BLaER1 (cell line): ENCODE data around the gene TUBB6.

ENCODE experiments used
- H3K27ac ChIP-seq: shearing (Covaris generic); formaldehyde crosslinking; 2 replicates; pipeline ENCODE4 v1.8.1; 2022
- H3K27me3 ChIP-seq: shearing (Covaris generic); formaldehyde crosslinking; 2 replicates; pipeline ENCODE4 v1.8.1; 2022
- H3K36me3 ChIP-seq: shearing (Covaris generic); formaldehyde crosslinking; 2 replicates; pipeline ENCODE4 v1.8.1; 2022
- H3K4me1 ChIP-seq: shearing (Covaris generic); formaldehyde crosslinking; 2 replicates; pipeline ENCODE4 v1.8.1; 2022
- H3K4me2 ChIP-seq: shearing (Covaris generic); formaldehyde crosslinking; 2 replicates; pipeline ENCODE4 v1.8.1; 2022
- H3K4me3 ChIP-seq: shearing (Covaris generic); formaldehyde crosslinking; 2 replicates; pipeline ENCODE4 v1.8.1; 2022
- H3K9ac ChIP-seq: shearing (Covaris generic); formaldehyde crosslinking; 2 replicates; pipeline ENCODE4 v1.8.1; 2022
- H3K9me3 ChIP-seq: shearing (Covaris generic); formaldehyde crosslinking; 2 replicates; pipeline ENCODE4 v1.8.1; 2022
- H4K20me1 ChIP-seq: shearing (Covaris generic); formaldehyde crosslinking; 2 replicates; pipeline ENCODE4 v1.8.1; 2022
- Cebpa-rat ChIP-seq: shearing (Covaris generic); IDR thresholded peaks from 2 replicates; pipeline ENCODE4 v1.8.1; 2022

The TUBB6 gene

GRCh38 chr18:12290086-12290485, 18.0 kb upstream of the TUBB6 start:
- Histone ChIP-seq H3K4me3 (no peak overlapping the region), H3K27ac (no peak overlapping the region), H3K4me2 (no peak overlapping the region), H3K9me3 (no peaks in the 10 kb centered on the region), H3K36me3 (no peaks in the 10 kb centered on the region), H4K20me1 (no peaks in the 10 kb centered on the region), H3K9ac (no peak overlapping the region), H3K27me3 (no peaks in the 10 kb centered on the region), H3K4me1 (peaks cover 12% of the 10 kb centered on the region)
- TF ChIP-seq Cebpa-rat = no peak

GRCh38 chr18:12291161-12291560, 16.9 kb upstream of the TUBB6 start:
- H3K36me3 ChIP-seq = no peaks in the 10 kb centered on the region
- no peaks in the 10 kb centered on the region for H3K27me3 ChIP-seq
- TF ChIP-seq Cebpa-rat = no peak
- no peak overlapping the region for H3K4me3 ChIP-seq
- no peaks in the 10 kb centered on the region for H3K9me3 ChIP-seq
- H3K4me2 ChIP-seq = no peak overlapping the region
- no peaks in the 10 kb centered on the region for H4K20me1 ChIP-seq
- peaks cover 12% of the 10 kb centered on the region for H3K4me1 ChIP-seq
- no peak overlapping the region for H3K27ac ChIP-seq
- no peak overlapping the region for H3K9ac ChIP-seq

- H3K9ac ChIP-seq = no peak overlapping the region
- peaks cover 12% of the 10 kb centered on the region for H3K4me1 ChIP-seq
- no peak for TF ChIP-seq Cebpa-rat
- no peaks in the 10 kb centered on the region for H3K27me3 ChIP-seq
- no peaks in the 10 kb centered on the region for H4K20me1 ChIP-seq
- H3K9me3 ChIP-seq = no peaks in the 10 kb centered on the region
- peak overlapping the region; percentile 22 for H3K4me2 ChIP-seq
- H3K4me3 ChIP-seq = no peak overlapping the region
- no peak overlapping the region for H3K27ac ChIP-seq
- no peaks in the 10 kb centered on the region for H3K36me3 ChIP-seq
These were observed 16.4 kb upstream of the TUBB6 start for GRCh38 chr18:12291690-12292089.

GRCh38 chr18:12293831-12294230, 14.2 kb upstream of the TUBB6 start:
- no peak for TF ChIP-seq Cebpa-rat
- no peak overlapping the region for H3K4me3 ChIP-seq
- no peak overlapping the region for H3K4me2 ChIP-seq
- H3K36me3 ChIP-seq = no peaks in the 10 kb centered on the region
- H3K27me3 ChIP-seq = no peaks in the 10 kb centered on the region
- H3K4me1 ChIP-seq = peaks cover 12% of the 10 kb centered on the region
- H3K9ac ChIP-seq = no peak overlapping the region
- no peak overlapping the region for H3K27ac ChIP-seq
- H4K20me1 ChIP-seq = no peaks in the 10 kb centered on the region
- peaks cover 5% of the 10 kb centered on the region; the same call in 1 of the 2 replicates for H3K9me3 ChIP-seq

- Histone ChIP-seq H3K27me3 (no peaks in the 10 kb centered on the region), H3K36me3 (no peaks in the 10 kb centered on the region), H3K4me1 (peaks cover 12% of the 10 kb centered on the region), H4K20me1 (no peaks in the 10 kb centered on the region), H3K27ac (no peak overlapping the region), H3K9me3 (peaks cover 5% of the 10 kb centered on the region; the same call in 1 of the 2 replicates), H3K9ac (no peak overlapping the region), H3K4me3 (no peak overlapping the region), H3K4me2 (no peak overlapping the region)
- TF ChIP-seq Cebpa-rat = no peak
These were observed 12.5 kb upstream of the TUBB6 start for GRCh38 chr18:12295389-12296086.

- Histone ChIP-seq H3K27ac (no peak overlapping the region), H4K20me1 (no peaks in the 10 kb centered on the region), H3K4me3 (no peak overlapping the region), H3K4me2 (no peak overlapping the region), H3K4me1 (peaks cover 12% of the 10 kb centered on the region), H3K36me3 (no peaks in the 10 kb centered on the region), H3K9me3 (peaks cover 5% of the 10 kb centered on the region; the same call in 1 of the 2 replicates), H3K27me3 (no peaks in the 10 kb centered on the region), H3K9ac (no peak overlapping the region)
- TF ChIP-seq Cebpa-rat = no peak
These were observed 12.0 kb upstream of the TUBB6 start for GRCh38 chr18:12296087-12296403.

- H3K4me2 ChIP-seq = no peak overlapping the region
- H3K27ac ChIP-seq = no peak overlapping the region
These were observed 11.6 kb upstream of the TUBB6 start for GRCh38 chr18:12296457-12296856.

GRCh38 chr18:12299862-12300261, 8.2 kb upstream of the TUBB6 start:
- peaks cover 5% of the 10 kb centered on the region; the same call in 1 of the 2 replicates for H3K9me3 ChIP-seq
- no peaks in the 10 kb centered on the region for H4K20me1 ChIP-seq
- no peak overlapping the region for H3K27ac ChIP-seq
- no peaks in the 10 kb centered on the region for H3K4me1 ChIP-seq
- no peaks in the 10 kb centered on the region for H3K27me3 ChIP-seq
- no peaks in the 10 kb centered on the region for H3K36me3 ChIP-seq
- no peak overlapping the region for H3K4me2 ChIP-seq
- no peak overlapping the region for H3K9ac ChIP-seq
- no peak for TF ChIP-seq Cebpa-rat
- no peak overlapping the region for H3K4me3 ChIP-seq

More at GRCh38 chr18:12296457-12296856, 11.6 kb upstream of the TUBB6 start:
- no peak overlapping the region for H3K9ac ChIP-seq
- peaks cover 5% of the 10 kb centered on the region; the same call in 1 of the 2 replicates for H3K9me3 ChIP-seq
- no peaks in the 10 kb centered on the region for H3K27me3 ChIP-seq
- no peak for TF ChIP-seq Cebpa-rat
- no peaks in the 10 kb centered on the region for H3K36me3 ChIP-seq
- H3K4me1 ChIP-seq = peaks cover 7% of the 10 kb centered on the region
- H3K4me3 ChIP-seq = no peak overlapping the region
- H4K20me1 ChIP-seq = no peaks in the 10 kb centered on the region

- no peaks in the 10 kb centered on the region for H3K27me3 ChIP-seq
- H3K4me3 ChIP-seq = no peak overlapping the region
- peaks cover 7% of the 10 kb centered on the region for H3K4me1 ChIP-seq
- no peak overlapping the region for H3K27ac ChIP-seq
- no peaks in the 10 kb centered on the region for H3K36me3 ChIP-seq
- no peaks in the 10 kb centered on the region for H4K20me1 ChIP-seq
- H3K4me2 ChIP-seq = no peak overlapping the region
- no peak for TF ChIP-seq Cebpa-rat
- H3K9me3 ChIP-seq = peaks cover 5% of the 10 kb centered on the region; the same call in 1 of the 2 replicates
- no peak overlapping the region for H3K9ac ChIP-seq
These were observed 6.6 kb upstream of the TUBB6 start for GRCh38 chr18:12301263-12302005.

- no peaks in the 10 kb centered on the region for H3K27me3 ChIP-seq
- peaks cover 13% of the 10 kb centered on the region for H3K4me1 ChIP-seq
- H3K4me2 ChIP-seq = no peak overlapping the region
- no peaks in the 10 kb centered on the region for H4K20me1 ChIP-seq
- no peak overlapping the region for H3K4me3 ChIP-seq
- H3K27ac ChIP-seq = no peak overlapping the region
- TF ChIP-seq Cebpa-rat = no peak
- H3K9ac ChIP-seq = no peak overlapping the region
- H3K9me3 ChIP-seq = peaks cover 5% of the 10 kb centered on the region; the same call in 1 of the 2 replicates
- H3K36me3 ChIP-seq = no peaks in the 10 kb centered on the region
These were observed 5.5 kb upstream of the TUBB6 start for GRCh38 chr18:12302391-12303147.
